H1 (cell line): ENCODE measurements around the gene TCF4. TPM values are rescaled to one million over a fixed set of nuclear protein-coding genes. Genes with fewer than 3 reads are reported as not detected.

ENCODE experiments used
- CTCF ChIA-PET: fragments of 300-600 bp; sonication (Branson Sonifier 250); formaldehyde crosslinking; loops from one replicate; lab custom pipeline; 2021; ENCODE audit not compliant: partially characterized antibody; lab: Charles Lee
- POLR2A ChIA-PET: fragments of 300-600 bp; sonication (Branson Sonifier 250); formaldehyde crosslinking; loops from one replicate; lab custom pipeline; 2021; ENCODE audit warnings: inconsistent platforms; ENCODE audit not compliant: partially characterized antibody; lab: Charles Lee
- DNase-seq, 2 experiments: peaks; one replicate each; pipeline versions ENCODE4 v3.0.0 to v3.0.0-alpha.2; 2010 to 2022; ENCODE audit warnings: low spot score in 2 of 2, low read depth in 1 of 2, mixed read lengths in 1 of 2
- FAIRE-seq: peaks from 2 replicates; lab custom pipeline; 2011; peaks lifted over from hg19 to GRCh38; lab: Jason Lieb, UNC
- H2AFZ ChIP-seq: 2 replicates; pipeline ENCODE4 v1.8.1; 2012; ENCODE audit warnings: low read length, inconsistent platforms
- H2AK5ac ChIP-seq: 2 replicates; pipeline ENCODE4 v1.6.1; 2013; ENCODE audit warnings: low read depth, low read length
- H2BK120ac ChIP-seq: replicated peaks from 2 replicates; pipeline ENCODE3; 2013; ENCODE audit warnings: low read depth, low read length, inconsistent platforms
- H2BK12ac ChIP-seq: 2 replicates; pipeline ENCODE4 v1.6.1; 2013; ENCODE audit warnings: low read depth, low read length
- H2BK15ac ChIP-seq: 2 replicates; pipeline ENCODE4 v1.6.1; 2013; ENCODE audit warnings: low read length
- H2BK20ac ChIP-seq: 2 replicates; pipeline ENCODE4 v1.6.1; 2013; ENCODE audit warnings: low read length
- H2BK5ac ChIP-seq: 2 replicates; pipeline ENCODE4 v1.6.1; 2013; ENCODE audit warnings: low read depth, low read length
- H3K14ac ChIP-seq: 2 replicates; pipeline ENCODE4 v1.6.1; 2013; ENCODE audit warnings: inconsistent platforms; ENCODE audit not compliant: insufficient read length
- H3K18ac ChIP-seq: 2 replicates; pipeline ENCODE4 v1.6.1; 2013; ENCODE audit warnings: low read length; ENCODE audit errors: extremely low read depth
- H3K23ac ChIP-seq: 2 replicates; pipeline ENCODE4 v1.6.1; 2013; ENCODE audit warnings: inconsistent platforms; ENCODE audit not compliant: insufficient read length
- H3K23me2 ChIP-seq: 2 replicates; pipeline ENCODE4 v1.6.1; 2013; ENCODE audit warnings: low read depth, low read length
- H3K27ac ChIP-seq: 2 replicates; pipeline ENCODE4 v1.6.1; 2011; ENCODE audit warnings: low read depth, low read length, inconsistent platforms
- H3K27me3 ChIP-seq, 4 experiments: replicated peaks in 1 of 4; 1 replicate in 1 of 4; 2 replicates in 3 of 4; pipeline versions ENCODE4 v1.6.1 to v1.8.1; 2011 to 2013; ENCODE audit warnings: low read length in 3 of 4, mild to moderate bottlenecking in 3 of 4, inconsistent platforms in 2 of 4, mixed read lengths in 2 of 4, moderate library complexity in 1 of 4; ENCODE audit not compliant: control insufficient read depth in 3 of 4, insufficient read depth in 3 of 4; ENCODE audit errors: extremely low read depth in 1 of 4
- H3K36me3 ChIP-seq, 4 experiments: 2 replicates each; pipeline versions ENCODE4 v1.6.1 to v1.8.1; 2011 to 2013; ENCODE audit warnings: mild to moderate bottlenecking in 4 of 4, low read length in 3 of 4, moderate library complexity in 2 of 4, control low read depth in 1 of 4, inconsistent platforms in 1 of 4; ENCODE audit not compliant: insufficient read depth in 4 of 4, control insufficient read depth in 2 of 4
- H3K4ac ChIP-seq: replicated peaks from 2 replicates; pipeline ENCODE3; 2013; ENCODE audit warnings: low read length, low read depth, mixed read lengths, inconsistent platforms; ENCODE audit not compliant: insufficient read length
- H3K4me1 ChIP-seq, 4 experiments: replicated peaks in 1 of 4; 1 replicate in 1 of 4; 2 replicates in 3 of 4; pipeline versions ENCODE4 v1.6.1 to v1.8.1; 2011 to 2013; ENCODE audit warnings: low read length in 3 of 4, inconsistent platforms in 2 of 4, mixed read lengths in 1 of 4; ENCODE audit not compliant: insufficient read depth in 4 of 4, control insufficient read depth in 3 of 4
- H3K4me2 ChIP-seq, 2 experiments: 2 replicates each; pipeline versions ENCODE4 v1.6.1 to v1.8.1; 2011 to 2013; ENCODE audit warnings: low read depth in 2 of 2, low read length in 2 of 2, control low read depth in 1 of 2, inconsistent platforms in 1 of 2, mild to moderate bottlenecking in 1 of 2; ENCODE audit not compliant: insufficient read depth in 1 of 2
- H3K4me3 ChIP-seq, 4 experiments: fragments of 200-600, 300-600 bp in 1 of 4; sonication (generic), shearing (Covaris generic), sonication (Bioruptor Twin) in 1 of 4; 2 replicates each; pipeline versions ENCODE4 v1.5.1 to v1.8.1; 2011 to 2016; ENCODE audit warnings: low read length in 4 of 4, low read depth in 3 of 4, control low read depth in 2 of 4, inconsistent platforms in 2 of 4, mild to moderate bottlenecking in 2 of 4, mixed read lengths in 1 of 4, moderate library complexity in 1 of 4; ENCODE audit not compliant: insufficient read depth in 2 of 4; ENCODE audit errors: extremely low read depth in 1 of 4
- H3K56ac ChIP-seq: replicated peaks from 2 replicates; pipeline ENCODE3; 2013; ENCODE audit warnings: low read depth, mild to moderate bottlenecking, mixed read lengths, low read length, inconsistent platforms; ENCODE audit not compliant: insufficient read length
- H3K79me1 ChIP-seq: 2 replicates; pipeline ENCODE4 v1.6.1; 2013; ENCODE audit warnings: low read depth, low read length, control low read depth
- H3K79me2 ChIP-seq, 2 experiments: 2 replicates each; pipeline versions ENCODE4 v1.6.1 to v1.8.1; 2012 to 2013; ENCODE audit warnings: low read length in 2 of 2, mild to moderate bottlenecking in 2 of 2, inconsistent platforms in 1 of 2; ENCODE audit not compliant: insufficient read depth in 2 of 2, control insufficient read depth in 1 of 2
- H3K9ac ChIP-seq, 4 experiments: replicated peaks in 1 of 4; 1 replicate in 1 of 4; 2 replicates in 3 of 4; pipeline versions ENCODE4 v1.6.1 to v1.8.1; 2011 to 2013; ENCODE audit warnings: low read depth in 3 of 4, low read length in 3 of 4, control low read depth in 2 of 4, mild to moderate bottlenecking in 2 of 4, moderate library complexity in 2 of 4, inconsistent platforms in 1 of 4; ENCODE audit errors: extremely low read depth in 1 of 4
- H3K9me3 ChIP-seq, 2 experiments: 2 replicates each; pipeline versions ENCODE4 v1.6.1 to v1.8.1; 2012 to 2013; ENCODE audit warnings: mild to moderate bottlenecking in 2 of 2, moderate library complexity in 2 of 2, control low read depth in 1 of 2, inconsistent platforms in 1 of 2, low read depth in 1 of 2, low read length in 1 of 2, mixed read lengths in 1 of 2; ENCODE audit not compliant: insufficient read depth in 2 of 2
- H4K20me1 ChIP-seq, 2 experiments: replicated peaks in 1 of 2; 2 replicates each; pipeline versions ENCODE3 to v1.8.1; 2011 to 2013; ENCODE audit warnings: inconsistent platforms in 2 of 2, low read length in 2 of 2, mild to moderate bottlenecking in 1 of 2; ENCODE audit not compliant: insufficient read depth in 2 of 2, control insufficient read depth in 1 of 2
- H4K5ac ChIP-seq: 2 replicates; pipeline ENCODE4 v1.6.1; 2013; ENCODE audit warnings: low read length, low read depth, mixed read lengths, inconsistent platforms; ENCODE audit not compliant: insufficient read length
- H4K8ac ChIP-seq: 2 replicates; pipeline ENCODE4 v1.8.0; 2013; ENCODE audit warnings: mild to moderate bottlenecking, moderate library complexity, low read length, inconsistent platforms; ENCODE audit not compliant: insufficient read depth; ENCODE audit errors: extremely low read depth
- H4K91ac ChIP-seq: replicated peaks from 2 replicates; pipeline ENCODE3; 2013; ENCODE audit warnings: low read length, mixed read lengths, inconsistent platforms; ENCODE audit not compliant: insufficient read length
- CTBP2 ChIP-seq: IDR thresholded peaks from 2 replicates; pipeline ENCODE4 v1.7.0; 2011; ENCODE audit warnings: borderline replicate concordance, mild to moderate bottlenecking, moderate library complexity, mixed read lengths, low read length; ENCODE audit not compliant: insufficient read depth, insufficient read length
- WGBS, 2 experiments: shearing (Covaris generic) in 1 of 2; methylation state at CpG; one replicate each; pipeline versions ENCODE4 v1.1.6 to v1.1.7; 2013 to 2015; ENCODE audit warnings: low lambda C conversion rate in 2 of 2, mixed read lengths in 2 of 2, inconsistent platforms in 1 of 2, low coverage in 1 of 2, missing lambda C conversion rate in 1 of 2; ENCODE audit not compliant: insufficient replicate concordance in 2 of 2, insufficient coverage in 1 of 2, insufficient read length in 1 of 2; ENCODE audit errors: extremely low coverage in 1 of 2, missing lambda C conversion rate in 1 of 2; 5-methylcytosine and 5-hydroxymethylcytosine counted together
- polyA plus RNA-seq, 7 experiments: library from polyadenylated mRNA; depleted of rRNA in 3 of 7; stranded (reverse) in 5 of 7; unstranded in 2 of 7; fragments of >200 nt in 5 of 7; fragments of 200-250 nt in 2 of 7; gene quantifications; 1 replicate in 5 of 7; 2 replicates in 1 of 7; 4 replicates in 1 of 7; pipeline versions ENCODE4 v1.2.1 to v1.2.3, GENCODE V29; 2011 to 2013; ENCODE audit warnings: missing spikeins in 2 of 7, mixed read lengths in 2 of 7
- total RNA-seq: library from RNA; stranded (reverse); fragmentation: NEBNext Ultra II Directional; extraction: Animal tissue kit (Norgen Biotek cat#: 25700); gene quantifications from 2 replicates; pipeline ENCODE4 v1.2.1, GENCODE V29; 2021

Gene TCF4
- total and polyA plus RNA-seq, 2 of the 8 experiments (the other 6 are each of a cell fraction or from before 2014, with no cell fraction given), result 59.3 to 118 TPM

DNA sequence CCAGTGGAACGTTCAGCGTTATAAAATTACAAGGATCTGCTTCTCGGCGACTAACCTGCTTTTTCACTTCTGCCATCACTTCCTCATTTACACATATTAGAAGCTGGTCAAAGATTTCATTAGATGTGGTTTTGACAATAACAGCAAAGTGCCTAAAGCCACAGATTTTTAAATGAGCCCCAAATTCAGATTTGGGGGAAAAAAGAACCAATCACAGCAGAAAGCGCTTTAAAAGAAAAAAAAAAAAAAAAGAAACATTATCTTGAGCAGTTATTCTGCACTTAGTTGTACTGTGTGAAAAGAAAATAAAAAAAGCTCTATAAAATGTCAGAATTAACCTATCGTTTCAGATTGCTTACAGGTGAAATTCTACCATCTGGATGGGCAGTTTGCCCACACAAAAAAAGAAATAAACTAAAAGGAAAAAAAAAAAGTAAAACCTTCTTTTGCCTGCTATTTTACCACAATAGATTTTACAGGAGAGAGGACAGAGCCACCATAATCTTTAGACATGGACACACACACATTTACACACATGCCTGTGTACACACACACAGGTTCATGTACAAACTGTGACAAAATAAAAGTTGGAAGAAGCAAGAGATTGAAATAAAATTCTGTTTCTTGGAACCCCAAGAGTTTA is 167.2 kb downstream of the TCF4 start:
- peaks cover 11 to 37% (median 19%) of the 10 kb centered on the region in 4 experiments for H3K4me1 ChIP-seq
- FAIRE-seq (peak; percentile 32), DNase-seq (no peak)
- ChIA-PET CTCF (no interaction called here), POLR2A (no interaction called here)
- H3K79me2 ChIP-seq, result peaks cover 0 to 97% of the 10 kb centered on the region in 2 experiments; a peak in 3 of 4 replicates
- no peaks in the 10 kb centered on the region for H4K20me1 ChIP-seq
- no peak overlapping the region for H3K18ac ChIP-seq
- H3K27me3 ChIP-seq, result no peaks in the 10 kb centered on the region
- peak overlapping the region; percentile 82; the same call in 1 of the 2 replicates for H2BK20ac ChIP-seq
- H3K27ac ChIP-seq, result peak overlapping the region; percentile 28; the same call in 1 of the 2 replicates
- H3K4me2 ChIP-seq, result peak overlapping the region; percentile 53 to 57
- H4K5ac ChIP-seq, result no peak overlapping the region
- H2AFZ ChIP-seq, result no peak overlapping the region
- H4K8ac ChIP-seq, result no peak overlapping the region
- H3K23ac ChIP-seq, result no peak overlapping the region
- no peaks in the 10 kb centered on the region for H3K9me3 ChIP-seq
- H2BK12ac ChIP-seq, result no peak overlapping the region
- H3K36me3 ChIP-seq, result no peaks in the 10 kb centered on the region
- H2BK120ac ChIP-seq, result peak overlapping the region; percentile 74
- no peak overlapping the region for H2AK5ac ChIP-seq
- H2BK5ac ChIP-seq, result no peak overlapping the region
- H3K56ac ChIP-seq, result no peak overlapping the region
- H3K23me2 ChIP-seq, result no peaks in the 10 kb centered on the region; the same call in 1 of the 2 replicates
- peak overlapping the region in 1 of 4 experiments; percentile 43; a peak in 1 of 8 replicates for H3K4me3 ChIP-seq
- no peak overlapping the region for H3K14ac ChIP-seq
- WGBS, 2 experiments, result 72% methylated on average over 6 of the region's 6 CpGs; no CpG with 5 or more reads in 1 of the 2 experiments
- peak overlapping the region; percentile 68 for H4K91ac ChIP-seq
- no peak overlapping the region for H2BK15ac ChIP-seq
- H3K4ac ChIP-seq, result no peak overlapping the region
- peaks cover 7% of the 10 kb centered on the region for H3K79me1 ChIP-seq
- no peak overlapping the region for H3K9ac ChIP-seq
- TF ChIP-seq CTBP2, result no peak
